PC-3 (cell line): ENCODE data around the gene CNST. TPM values are rescaled to one million over a fixed set of nuclear protein-coding genes. Genes with fewer than 3 reads are reported as not detected.

Experiments used
- ATAC-seq: fragments of 200-7000 bp; cut with Tn5 transposase; 2 replicates; pipeline ENCODE4 v1.9.1; 2020; ENCODE audit warnings: mild to moderate bottlenecking, moderate library complexity
- BruUV-seq: library from RNA; stranded (reverse); fragments of 400-500 nt; replicated peaks from 2 replicates; lab custom pipeline; 2021; lab: Mats Ljungman, UMichigan
- CTCF ChIA-PET: fragments of 300-600 bp; sonication (Branson Sonifier 250); formaldehyde crosslinking; loops from one replicate; lab custom pipeline; 2022; ENCODE audit warnings: antibody characterized with exemption; lab: Charles Lee
- POLR2A ChIA-PET: fragments of 300-600 bp; sonication (Branson Sonifier 250); formaldehyde crosslinking; loops from one replicate; lab custom pipeline; 2022; ENCODE audit warnings: antibody characterized with exemption; ENCODE audit not compliant: unreplicated experiment; lab: Charles Lee
- DNase-seq: peaks from one replicate; pipeline ENCODE4 v3.0.0-alpha.2; 2015
- H2AFZ ChIP-seq: fragments of 300-600 bp; sonication (generic); 2 replicates; pipeline ENCODE4 v1.6.0; 2016; ENCODE audit warnings: antibody characterized with exemption, low read length
- H3F3A ChIP-seq: fragments of 300-600 bp; sonication (generic); one replicate; pipeline ENCODE4 v1.6.0; 2017; ENCODE audit warnings: antibody characterized with exemption, low read length, control low read depth, mild to moderate bottlenecking; ENCODE audit not compliant: unreplicated experiment
- H3K27ac ChIP-seq: fragments of 300-600 bp; sonication (generic); 2 replicates; pipeline ENCODE4 v1.5.1; 2016; ENCODE audit warnings: mild to moderate bottlenecking, low read length
- H3K27me3 ChIP-seq: fragments of 300-600 bp; sonication (generic); 2 replicates; pipeline ENCODE4 v1.6.1; 2016; ENCODE audit warnings: low read length, mixed read lengths
- H3K36me3 ChIP-seq: fragments of 300-600 bp; sonication (generic); 2 replicates; pipeline ENCODE4 v1.6.1; 2016; ENCODE audit warnings: low read depth, mixed run types, low read length, mixed read lengths
- H3K4me1 ChIP-seq: fragments of 300-600 bp; sonication (generic); 2 replicates; pipeline ENCODE4 v1.5.1; 2016; ENCODE audit warnings: low read length; ENCODE audit not compliant: insufficient read depth
- H3K4me2 ChIP-seq: fragments of 300-600 bp; sonication (generic); 2 replicates; pipeline ENCODE4 v1.6.0; 2016; ENCODE audit warnings: low read length
- H3K4me3 ChIP-seq: fragments of 300-600 bp; sonication (generic); 2 replicates; pipeline ENCODE4 v1.5.1; 2016; ENCODE audit warnings: mild to moderate bottlenecking, low read length, mixed read lengths
- H3K79me2 ChIP-seq: fragments of 300-600 bp; sonication (generic); 2 replicates; pipeline ENCODE4 v1.6.1; 2017; ENCODE audit warnings: low read length, mixed read lengths
- H3K9ac ChIP-seq: fragments of 300-600 bp; sonication (generic); 2 replicates; pipeline ENCODE4 v1.6.0; 2016; ENCODE audit warnings: mild to moderate bottlenecking, low read length
- H3K9me2 ChIP-seq: fragments of 300-600 bp; sonication (generic); replicated peaks from 2 replicates; pipeline ENCODE4 v1.6.1; 2016; ENCODE audit warnings: mixed run types, low read length, mixed read lengths
- H3K9me3 ChIP-seq: fragments of 300-600 bp; sonication (generic); 2 replicates; pipeline ENCODE4 v1.6.1; 2016; ENCODE audit warnings: low read length, mixed read lengths
- H4K20me1 ChIP-seq: fragments of 300-600 bp; sonication (generic); 2 replicates; pipeline ENCODE4 v1.6.1; 2016; ENCODE audit warnings: low read length, mixed read lengths
- CTCF ChIP-seq: fragments of 300-600 bp; sonication (generic); conservative IDR thresholded peaks from 2 replicates; pipeline ENCODE4 v1.5.1; 2017; ENCODE audit warnings: antibody characterized with exemption, low read depth, mild to moderate bottlenecking, low read length
- EZH2 ChIP-seq: fragments of 300-600 bp; sonication (generic); IDR thresholded peaks from one replicate; pipeline ENCODE4 v1.6.1; 2017; ENCODE audit warnings: antibody characterized with exemption, mild to moderate bottlenecking, low read length; ENCODE audit not compliant: unreplicated experiment
- EZH2phosphoT487 ChIP-seq: fragments of 300-600 bp; sonication (generic); IDR thresholded peaks from 2 replicates; pipeline ENCODE4 v1.6.1; 2018; ENCODE audit warnings: mild to moderate bottlenecking, antibody characterized with exemption, low read length, borderline replicate concordance
- intact Hi-C: fragments of 100-400 bp; cut with micrococcal nuclease; formaldehyde crosslinking; loops from 2 replicates; pipeline ENCODE4 v1.9.0; 2023
- total RNA-seq: library from RNA; depleted of rRNA; stranded (reverse); fragments of >200 nt; gene quantifications from 2 replicates; pipeline ENCODE4 v1.2.3, GENCODE V29; 2014

CNST gene
- total RNA-seq, 1 experiment from 2014 or later: 13.5 TPM

GRCh38 chr1:246638941-246639655 lies 72.8 kb downstream of the CNST start:
- H3K4me3 ChIP-seq: no peak overlapping the region
- H3K4me2 ChIP-seq: no peak overlapping the region
- DNase-seq (no peak), ATAC-seq (no peak)
- no peak overlapping the region for H3K27ac ChIP-seq
- no peaks in the 10 kb centered on the region for H3K9me2 ChIP-seq
- no peak overlapping the region for H2AFZ ChIP-seq
- CTCF ChIA-PET: no interaction called here
- H3K9me3 ChIP-seq: no peaks in the 10 kb centered on the region
- H3K79me2 ChIP-seq: no peaks in the 10 kb centered on the region
- H4K20me1 ChIP-seq: no peaks in the 10 kb centered on the region
- POLR2A ChIA-PET: no interaction called here
- BruUV-seq: no TSS peak
- peaks cover 24% of the 10 kb centered on the region; the same call in 1 of the 2 replicates for H3K36me3 ChIP-seq
- TF ChIP-seq EZH2phosphoT487 (no peak), CTCF (no peak), EZH2 (no peak)
- H3F3A ChIP-seq: no peaks in the 10 kb centered on the region
- intact Hi-C loops: no loop called here
- no peak overlapping the region for H3K9ac ChIP-seq
- no peaks in the 10 kb centered on the region for H3K4me1 ChIP-seq
- no peaks in the 10 kb centered on the region for H3K27me3 ChIP-seq

GRCh38 chr1:246639732-246640131 lies 73.5 kb downstream of the CNST start:
- H4K20me1 ChIP-seq: no peaks in the 10 kb centered on the region
- H3K27me3 ChIP-seq: no peaks in the 10 kb centered on the region
- no peaks in the 10 kb centered on the region for H3K9me3 ChIP-seq
- intact Hi-C loops: no loop called here
- H3K9me2 ChIP-seq: no peaks in the 10 kb centered on the region
- BruUV-seq: no TSS peak
- no peak overlapping the region for H2AFZ ChIP-seq
- ChIA-PET POLR2A (no interaction called here), CTCF (no interaction called here)
- DNase-seq (no peak), ATAC-seq (no peak)
- H3K4me3 ChIP-seq: no peak overlapping the region
- H3K4me2 ChIP-seq: no peak overlapping the region
- no peak overlapping the region for H3K27ac ChIP-seq
- no peak for TF ChIP-seq EZH2phosphoT487
- TF ChIP-seq CTCF: no peak
- no peak for TF ChIP-seq EZH2
- H3K79me2 ChIP-seq: no peaks in the 10 kb centered on the region
- H3K9ac ChIP-seq: no peak overlapping the region
- H3K4me1 ChIP-seq: no peaks in the 10 kb centered on the region
- peaks cover 19% of the 10 kb centered on the region; the same call in 1 of the 2 replicates for H3K36me3 ChIP-seq
- H3F3A ChIP-seq: no peaks in the 10 kb centered on the region

GRCh38 chr1:246640747-246641146 lies 74.5 kb downstream of the CNST start:
- POLR2A ChIA-PET: interaction anchor here (0.6 kb wide), 1 partner anchor 81 kb away, joined by 7 read pairs; no protein-coding TSS in a partner anchor
- ATAC-seq (no peak), DNase-seq (no peak)
- Histone ChIP-seq H3K27ac (no peak overlapping the region), H4K20me1 (no peaks in the 10 kb centered on the region), H3K4me1 (no peaks in the 10 kb centered on the region), H2AFZ (no peak overlapping the region), H3K4me2 (no peak overlapping the region), H3K4me3 (no peak overlapping the region), H3K9me2 (no peaks in the 10 kb centered on the region), H3K27me3 (no peaks in the 10 kb centered on the region), H3K9ac (no peak overlapping the region), H3K36me3 (peaks cover 19% of the 10 kb centered on the region; the same call in 1 of the 2 replicates), H3K9me3 (no peaks in the 10 kb centered on the region), H3F3A (no peaks in the 10 kb centered on the region), H3K79me2 (no peaks in the 10 kb centered on the region)
- TF ChIP-seq EZH2phosphoT487: no peak
- TF ChIP-seq CTCF: no peak
- TF ChIP-seq EZH2: no peak
- intact Hi-C loops: no loop called here
- BruUV-seq: no TSS peak
- CTCF ChIA-PET: no interaction called here
